CD4-positive, alpha-beta T cell treated with Interleukin-15 for 4 hours (primary cell): Measurements from ENCODE around the gene RFK.
"Not testable (repeated sequence)": the region's sequence is repeated elsewhere in the genome, so short reads cannot be mapped to it uniquely, and the experiment has no call there.

Source experiments
- DNase-seq: peaks from one replicate; pipeline ENCODE4 v3.0.0-alpha.2; 2020; ENCODE audit warnings: low spot score

RFK gene

GRCh38 chr9:76394195-76394959 lies at the start of gene RFK:
RFK (minus strand) TSS chr9:76394426; CDS start chr9:76394171, 255 bp downstream.
- DNase-seq = peak; percentile 92

- DNase-seq = no peak
Observed at GRCh38 chr9:76443887-76444286, 49.7 kb upstream of the RFK start.

GRCh38 chr9:76441551-76442322 lies 47.5 kb upstream of the RFK start:
- peak; percentile 28 for DNase-seq

GRCh38 chr9:76438841-76439588 lies 44.8 kb upstream of the RFK start:
- DNase-seq = no peak

- DNase-seq = not testable (repeated sequence)
Observed at GRCh38 chr9:76437017-76437699, 42.9 kb upstream of the RFK start.

- not testable (repeated sequence) for DNase-seq
Observed at GRCh38 chr9:76434897-76435296, 40.7 kb upstream of the RFK start.

GRCh38 chr9:76433836-76434235 lies 39.6 kb upstream of the RFK start:
- no peak for DNase-seq

- no peak for DNase-seq
Observed at GRCh38 chr9:76433406-76433805, 39.2 kb upstream of the RFK start.

- no peak for DNase-seq
Observed at GRCh38 chr9:76431601-76432000, 37.4 kb upstream of the RFK start.

GRCh38 chr9:76426807-76427419 lies 32.7 kb upstream of the RFK start:
- DNase-seq = no peak

GRCh38 chr9:76425677-76426453 lies 31.6 kb upstream of the RFK start:
- no peak for DNase-seq

- DNase-seq = no peak
Observed at GRCh38 chr9:76424491-76424890, 30.3 kb upstream of the RFK start.

GRCh38 chr9:76423216-76424177 lies 29.3 kb upstream of the RFK start:
- DNase-seq = peak; percentile 25

GRCh38 chr9:76419782-76420380 lies 25.7 kb upstream of the RFK start:
- peak; percentile 16 for DNase-seq

GRCh38 chr9:76417394-76417793 lies 23.2 kb upstream of the RFK start:
- DNase-seq = no peak

- DNase-seq = no peak
Observed at GRCh38 chr9:76415731-76416130, 21.5 kb upstream of the RFK start.

GRCh38 chr9:76415154-76415553 lies 20.9 kb upstream of the RFK start:
- no peak for DNase-seq

GRCh38 chr9:76414661-76415060 lies 20.4 kb upstream of the RFK start:
- no peak for DNase-seq

GRCh38 chr9:76413658-76414057 lies 19.4 kb upstream of the RFK start:
- no peak for DNase-seq
